ENCODE data around the gene HEATR5B. TPM values are rescaled to one million over a fixed set of nuclear protein-coding genes. Genes with fewer than 3 reads are reported as not detected.

Gene HEATR5B
- total RNA-seq, 2 donors from 2014 or later, result 21.5 to 22.7 TPM

- Histone ChIP-seq H3K27ac (ENCODE audit: low read depth, low read length) (no peak overlapping the region), H3K9ac (ENCODE audit: extremely low read depth, low read length, poor library complexity, severe bottlenecking) (no peak overlapping the region), H3K9me3 (ENCODE audit: control insufficient read depth, low read length) (no peaks in the 10 kb centered on the region), H3K27me3 (ENCODE audit: control insufficient read depth, insufficient read depth, low read length, poor library complexity, severe bottlenecking) (no peaks in the 10 kb centered on the region), H3K4me1 (ENCODE audit: control insufficient read depth, insufficient read depth, low read length) (no peaks in the 10 kb centered on the region), H3K4me3 (ENCODE audit: low read length) (no peak overlapping the region), H3K36me3 (ENCODE audit: control insufficient read depth, insufficient read depth, low read length) (peaks cover 72% of the 10 kb centered on the region)
- DNase-seq, result no peak
- Mint-ChIP-seq H3K4me3 (no peak overlapping the region), H3K9me3 (no peaks in the 10 kb centered on the region), H3K27ac (no peak overlapping the region), H3K36me3 (ENCODE audit: low read depth) (peaks cover 38% of the 10 kb centered on the region), H3K4me1 (no peaks in the 10 kb centered on the region), H3K27me3 (ENCODE audit: insufficient read depth) (no peaks in the 10 kb centered on the region)
- TF ChIP-seq CTCF (conservative IDR thresholded peaks at IDR 0.05), result no peak
- 95 to 100% methylated on average over 1 to 5 of the region's 6 CpGs for WGBS, 2 experiments (ENCODE audit: insufficient coverage in 1 of 2, insufficient read length in 1 of 2)
These were observed 15.5 kb downstream of the HEATR5B start for GRCh38 chr2:37068686-37069085.

GRCh38 chr2:37061776-37062175 lies 22.4 kb downstream of the HEATR5B start:
- peaks cover 40% of the 10 kb centered on the region for H3K36me3 Mint-ChIP-seq (ENCODE audit: low read depth)
- no peak for DNase-seq
- peaks cover 71% of the 10 kb centered on the region for H3K36me3 ChIP-seq (ENCODE audit: control insufficient read depth, insufficient read depth, low read length)
- H3K27ac ChIP-seq (ENCODE audit: low read depth, low read length), result no peak overlapping the region
- H3K4me3 Mint-ChIP-seq, result no peak overlapping the region
- H3K4me1 Mint-ChIP-seq, result no peaks in the 10 kb centered on the region
- TF ChIP-seq CTCF (conservative IDR thresholded peaks at IDR 0.05), result no peak
- H3K4me1 ChIP-seq (ENCODE audit: control insufficient read depth, insufficient read depth, low read length), result no peaks in the 10 kb centered on the region
- no peaks in the 10 kb centered on the region for H3K27me3 ChIP-seq (ENCODE audit: control insufficient read depth, insufficient read depth, low read length, poor library complexity, severe bottlenecking)
- H3K27me3 Mint-ChIP-seq (ENCODE audit: insufficient read depth), result no peaks in the 10 kb centered on the region
- H3K9ac ChIP-seq (ENCODE audit: extremely low read depth, low read length, poor library complexity, severe bottlenecking), result no peak overlapping the region
- H3K4me3 ChIP-seq (ENCODE audit: low read length), result no peak overlapping the region
- H3K9me3 Mint-ChIP-seq, result no peaks in the 10 kb centered on the region
- no peak overlapping the region for H3K27ac Mint-ChIP-seq
- WGBS, 2 experiments (ENCODE audit: insufficient coverage in 1 of 2, insufficient read length in 1 of 2), result 95 to 98% methylated on average over 3 to 5 of the region's 5 CpGs
- H3K9me3 ChIP-seq (ENCODE audit: control insufficient read depth, low read length), result no peaks in the 10 kb centered on the region

- no peak overlapping the region for H3K9ac ChIP-seq (ENCODE audit: extremely low read depth, low read length, poor library complexity, severe bottlenecking)
- H3K4me1 ChIP-seq (ENCODE audit: control insufficient read depth, insufficient read depth, low read length), result no peaks in the 10 kb centered on the region
- H3K9me3 Mint-ChIP-seq, result no peaks in the 10 kb centered on the region
- no peak for DNase-seq
- H3K4me3 ChIP-seq (ENCODE audit: low read length), result no peak overlapping the region
- no peak for TF ChIP-seq CTCF (conservative IDR thresholded peaks at IDR 0.05)
- H3K27ac Mint-ChIP-seq, result no peak overlapping the region
- no peaks in the 10 kb centered on the region for H3K9me3 ChIP-seq (ENCODE audit: control insufficient read depth, low read length)
- H3K36me3 Mint-ChIP-seq (ENCODE audit: low read depth), result peaks cover 37% of the 10 kb centered on the region
- peaks cover 74% of the 10 kb centered on the region for H3K36me3 ChIP-seq (ENCODE audit: control insufficient read depth, insufficient read depth, low read length)
- no peaks in the 10 kb centered on the region for H3K27me3 Mint-ChIP-seq (ENCODE audit: insufficient read depth)
- no peaks in the 10 kb centered on the region for H3K27me3 ChIP-seq (ENCODE audit: control insufficient read depth, insufficient read depth, low read length, poor library complexity, severe bottlenecking)
- H3K27ac ChIP-seq (ENCODE audit: low read depth, low read length), result no peak overlapping the region
- no peaks in the 10 kb centered on the region for H3K4me1 Mint-ChIP-seq
- no peak overlapping the region for H3K4me3 Mint-ChIP-seq
These were observed 23.0 kb downstream of the HEATR5B start for GRCh38 chr2:37061013-37061711.

Measured in endodermal cell (in vitro differentiated cells).